Subcutaneous abdominal adipose tissue (tissue), 5 donors: ENCODE results near the gene CAPN15.

Experiments
- H3K27ac ChIP-seq: one replicate; pipeline ENCODE4 v1.7.0; 2013; ENCODE audit warnings: low read depth, mild to moderate bottlenecking, inconsistent platforms, low read length, moderate library complexity
- H3K27me3 ChIP-seq, 5 donors: one replicate each; pipeline ENCODE4 v1.7.0; 2013; ENCODE audit warnings: low read length in 5 of 5, inconsistent platforms in 1 of 5; ENCODE audit not compliant: control insufficient read depth in 5 of 5, insufficient read depth in 4 of 5
- H3K36me3 ChIP-seq, 5 donors: one replicate each; pipeline ENCODE4 v1.7.0; 2013; ENCODE audit warnings: low read length in 5 of 5; ENCODE audit not compliant: control insufficient read depth in 5 of 5, insufficient read depth in 5 of 5
- H3K4me1 ChIP-seq, 5 donors: one replicate each; pipeline ENCODE4 v1.7.0; 2013; ENCODE audit warnings: low read length in 5 of 5, mild to moderate bottlenecking in 3 of 5, moderate library complexity in 1 of 5; ENCODE audit not compliant: control insufficient read depth in 5 of 5, insufficient read depth in 5 of 5
- H3K4me3 ChIP-seq, 5 donors: one replicate each; pipeline ENCODE4 v1.7.0; 2013; ENCODE audit warnings: low read length in 5 of 5, low read depth in 1 of 5
- H3K9ac ChIP-seq, 5 donors: one replicate each; pipeline ENCODE4 v1.7.0; 2013; ENCODE audit warnings: low read length in 5 of 5, mild to moderate bottlenecking in 4 of 5, moderate library complexity in 3 of 5
- H3K9me3 ChIP-seq, 5 donors: one replicate each; pipeline ENCODE4 v1.7.0; 2013; ENCODE audit warnings: low read length in 5 of 5; ENCODE audit not compliant: control insufficient read depth in 5 of 5
- donor health status: healthy.
- donor health status: healthy.
- donor health status: healthy.
- donor health status: healthy.
- donor health status: healthy.

Gene CAPN15

GRCh38 chr16:578232-578869, 50.8 kb downstream of the CAPN15 start:
- peaks cover 0 to 4% (median 0%) of the 10 kb centered on the region in 5 donors for H3K4me1 ChIP-seq
- H3K4me3 ChIP-seq = no peak overlapping the region
- H3K9me3 ChIP-seq = no peaks in the 10 kb centered on the region
- peaks cover 0 to 53% (median 29%) of the 10 kb centered on the region in 5 donors for H3K36me3 ChIP-seq
- H3K9ac ChIP-seq = no peak overlapping the region
- H3K27ac ChIP-seq = no peak overlapping the region
- no peaks in the 10 kb centered on the region for H3K27me3 ChIP-seq

- H3K4me1 ChIP-seq = peaks cover 0 to 6% (median 0%) of the 10 kb centered on the region in 5 donors
- H3K9ac ChIP-seq = no peak overlapping the region
- no peak overlapping the region for H3K27ac ChIP-seq
- H3K27me3 ChIP-seq = no peaks in the 10 kb centered on the region
- no peaks in the 10 kb centered on the region for H3K9me3 ChIP-seq
- peaks cover 0 to 48% (median 28%) of the 10 kb centered on the region in 5 donors for H3K36me3 ChIP-seq
- peak overlapping the region in 2 of 5 donors; percentile 44 to 59 for H3K4me3 ChIP-seq
These were observed 51.4 kb downstream of the CAPN15 start for GRCh38 chr16:578870-579405.

- Histone ChIP-seq H3K27ac (no peak overlapping the region), H3K9ac (no peak overlapping the region), H3K27me3 (no peaks in the 10 kb centered on the region), H3K36me3 (peaks cover 0 to 34% (median 14%) of the 10 kb centered on the region in 5 donors), H3K4me3 (no peak overlapping the region), H3K4me1 (peaks cover 0 to 6% (median 0%) of the 10 kb centered on the region in 5 donors), H3K9me3 (no peaks in the 10 kb centered on the region)
These were observed 52.8 kb downstream of the CAPN15 start for GRCh38 chr16:580141-580945.

GRCh38 chr16:580946-581498, 53.5 kb downstream of the CAPN15 start:
- H3K4me3 ChIP-seq = no peak overlapping the region
- H3K9ac ChIP-seq = no peak overlapping the region
- no peak overlapping the region for H3K27ac ChIP-seq
- H3K36me3 ChIP-seq = peaks cover 0 to 27% (median 7%) of the 10 kb centered on the region in 5 donors
- H3K9me3 ChIP-seq = no peaks in the 10 kb centered on the region
- peaks cover 0 to 12% (median 0%) of the 10 kb centered on the region in 5 donors for H3K4me1 ChIP-seq
- H3K27me3 ChIP-seq = peaks cover 0 to 2% (median 0%) of the 10 kb centered on the region in 5 donors

- no peak overlapping the region for H3K4me3 ChIP-seq
- no peak overlapping the region for H3K27ac ChIP-seq
- H3K9me3 ChIP-seq = no peaks in the 10 kb centered on the region
- no peak overlapping the region for H3K9ac ChIP-seq
- peaks cover 0 to 2% (median 0%) of the 10 kb centered on the region in 5 donors for H3K27me3 ChIP-seq
- H3K36me3 ChIP-seq = peaks cover 0 to 21% (median 6%) of the 10 kb centered on the region in 5 donors
- peaks cover 1 to 24% (median 9%) of the 10 kb centered on the region in 5 donors for H3K4me1 ChIP-seq
These were observed 54.7 kb downstream of the CAPN15 start for GRCh38 chr16:582218-582613.

- Histone ChIP-seq H3K36me3 (peaks cover 0 to 21% (median 6%) of the 10 kb centered on the region in 5 donors), H3K4me1 (peaks cover 3 to 29% (median 14%) of the 10 kb centered on the region in 5 donors), H3K9ac (no peak overlapping the region), H3K27ac (no peak overlapping the region), H3K9me3 (no peaks in the 10 kb centered on the region), H3K4me3 (no peak overlapping the region), H3K27me3 (peaks cover 0 to 2% (median 0%) of the 10 kb centered on the region in 5 donors)
These were observed 55.3 kb downstream of the CAPN15 start for GRCh38 chr16:582614-583331.

- Histone ChIP-seq H3K36me3 (peaks cover 0 to 21% (median 6%) of the 10 kb centered on the region in 5 donors), H3K9me3 (no peaks in the 10 kb centered on the region), H3K27ac (no peak overlapping the region), H3K4me1 (peaks cover 5 to 36% (median 21%) of the 10 kb centered on the region in 5 donors), H3K4me3 (no peak overlapping the region), H3K9ac (no peak overlapping the region), H3K27me3 (peaks cover 0 to 2% (median 0%) of the 10 kb centered on the region in 5 donors)
These were observed 55.9 kb downstream of the CAPN15 start for GRCh38 chr16:583470-583814.

- Histone ChIP-seq H3K27me3 (peaks cover 0 to 2% (median 0%) of the 10 kb centered on the region in 5 donors), H3K9me3 (no peaks in the 10 kb centered on the region), H3K9ac (no peak overlapping the region), H3K4me3 (no peak overlapping the region), H3K36me3 (peaks cover 0 to 21% (median 6%) of the 10 kb centered on the region in 5 donors), H3K27ac (no peak overlapping the region), H3K4me1 (peaks cover 5 to 39% (median 24%) of the 10 kb centered on the region in 5 donors)
These were observed 56.5 kb downstream of the CAPN15 start for GRCh38 chr16:583815-584591.

- no peak overlapping the region for H3K27ac ChIP-seq
- no peak overlapping the region for H3K9ac ChIP-seq
- peaks cover 5 to 40% (median 24%) of the 10 kb centered on the region in 5 donors for H3K4me1 ChIP-seq
These were observed 57.8 kb downstream of the CAPN15 start for GRCh38 chr16:585351-585750.

More at GRCh38 chr16:585351-585750, 57.8 kb downstream of the CAPN15 start:
- Histone ChIP-seq H3K4me3 (no peak overlapping the region), H3K9me3 (no peaks in the 10 kb centered on the region), H3K36me3 (peaks cover 0 to 15% (median 6%) of the 10 kb centered on the region in 5 donors), H3K27me3 (peaks cover 0 to 2% (median 0%) of the 10 kb centered on the region in 5 donors)
